Uterus (tissue), 2 donors: Measurements from ENCODE around the gene MSI2.

Experiments
- POLR2A ChIP-seq, 2 donors: fragments of 450-650 bp; IDR thresholded peaks; one replicate each; pipeline ENCODE4 v1.6.1; 2016; ENCODE audit warnings: antibody characterized with exemption in 2 of 2, mild to moderate bottlenecking in 1 of 2, moderate library complexity in 1 of 2
- TF ChIP-seq, protein P1 (sequence below), 4 experiments: fragments of 200-600 bp in 2 of 4; fragments of 450-650 bp in 2 of 4; sonication (generic) in 2 of 4; IDR thresholded peaks; one replicate each; pipeline ENCODE4 v1.5.1; 2016 to 2019; ENCODE audit warnings: antibody characterized with exemption in 4 of 4, mild to moderate bottlenecking in 2 of 4, moderate library complexity in 1 of 4

DNA sequence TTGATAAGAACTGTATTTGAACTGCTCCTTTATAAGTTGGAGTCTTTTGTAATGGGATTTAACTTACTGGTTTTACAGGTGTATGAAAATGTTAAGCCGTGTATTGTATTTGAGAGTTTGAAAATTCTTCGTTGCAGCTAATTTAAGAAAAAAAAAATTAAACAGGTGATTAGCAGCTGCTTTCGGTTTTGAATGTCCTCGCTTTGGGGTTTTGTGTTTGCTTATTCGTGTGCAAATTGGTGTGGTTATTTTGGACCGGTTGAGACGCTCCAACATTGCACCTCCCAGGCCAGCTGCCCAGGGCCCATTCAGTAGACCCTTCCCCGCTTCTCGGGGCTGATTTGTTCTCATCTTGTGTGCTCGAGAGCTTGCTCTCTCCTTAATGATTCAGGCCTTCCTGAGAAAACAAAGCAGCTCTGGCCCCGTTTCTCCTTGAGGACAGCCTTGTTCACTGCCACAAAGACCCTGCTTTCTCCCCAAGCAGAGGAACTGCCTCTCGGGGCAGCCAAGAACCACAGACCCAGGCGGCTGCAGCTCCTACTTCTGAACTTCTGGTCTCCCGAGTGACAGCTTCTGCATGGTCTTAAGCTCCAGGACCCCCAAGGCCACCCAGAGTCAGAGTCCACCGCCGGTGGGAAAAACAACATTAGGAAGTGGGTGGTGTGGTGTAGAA, 100.5 kb downstream of the MSI2 start:
- TF ChIP-seq, protein P1, sequence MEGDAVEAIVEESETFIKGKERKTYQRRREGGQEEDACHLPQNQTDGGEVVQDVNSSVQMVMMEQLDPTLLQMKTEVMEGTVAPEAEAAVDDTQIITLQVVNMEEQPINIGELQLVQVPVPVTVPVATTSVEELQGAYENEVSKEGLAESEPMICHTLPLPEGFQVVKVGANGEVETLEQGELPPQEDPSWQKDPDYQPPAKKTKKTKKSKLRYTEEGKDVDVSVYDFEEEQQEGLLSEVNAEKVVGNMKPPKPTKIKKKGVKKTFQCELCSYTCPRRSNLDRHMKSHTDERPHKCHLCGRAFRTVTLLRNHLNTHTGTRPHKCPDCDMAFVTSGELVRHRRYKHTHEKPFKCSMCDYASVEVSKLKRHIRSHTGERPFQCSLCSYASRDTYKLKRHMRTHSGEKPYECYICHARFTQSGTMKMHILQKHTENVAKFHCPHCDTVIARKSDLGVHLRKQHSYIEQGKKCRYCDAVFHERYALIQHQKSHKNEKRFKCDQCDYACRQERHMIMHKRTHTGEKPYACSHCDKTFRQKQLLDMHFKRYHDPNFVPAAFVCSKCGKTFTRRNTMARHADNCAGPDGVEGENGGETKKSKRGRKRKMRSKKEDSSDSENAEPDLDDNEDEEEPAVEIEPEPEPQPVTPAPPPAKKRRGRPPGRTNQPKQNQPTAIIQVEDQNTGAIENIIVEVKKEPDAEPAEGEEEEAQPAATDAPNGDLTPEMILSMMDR (IDR thresholded peaks at IDR 0.05): no peak
- no peak for TF ChIP-seq POLR2A (IDR thresholded peaks at IDR 0.05)
